Measurements from ENCODE around the gene THAP4. TPM values are rescaled to one million over a fixed set of nuclear protein-coding genes. Genes with fewer than 3 reads are reported as not detected.
A peak's percentile ranks its signal among the peaks of the same experiment; 100 is the strongest.

Gene THAP4
- total and polyA plus RNA-seq, 2 of the 13 experiments (the other 11 are each of a cell fraction or from before 2014, with no cell fraction given): 59.7 to 75.7 TPM

GRCh38 chr2:241545523-241546473 is 91.2 kb downstream of the THAP4 start (continued):
- no peak for TF ChIP-seq NR3C1 (CRISPR knock-in tag; IDR thresholded peaks at IDR 0.05)
- TF ChIP-seq RAD51 (IDR thresholded peaks at IDR 0.05; ENCODE audit: borderline replicate concordance): peak; percentile 45
- TF ChIP-seq, protein P1, sequence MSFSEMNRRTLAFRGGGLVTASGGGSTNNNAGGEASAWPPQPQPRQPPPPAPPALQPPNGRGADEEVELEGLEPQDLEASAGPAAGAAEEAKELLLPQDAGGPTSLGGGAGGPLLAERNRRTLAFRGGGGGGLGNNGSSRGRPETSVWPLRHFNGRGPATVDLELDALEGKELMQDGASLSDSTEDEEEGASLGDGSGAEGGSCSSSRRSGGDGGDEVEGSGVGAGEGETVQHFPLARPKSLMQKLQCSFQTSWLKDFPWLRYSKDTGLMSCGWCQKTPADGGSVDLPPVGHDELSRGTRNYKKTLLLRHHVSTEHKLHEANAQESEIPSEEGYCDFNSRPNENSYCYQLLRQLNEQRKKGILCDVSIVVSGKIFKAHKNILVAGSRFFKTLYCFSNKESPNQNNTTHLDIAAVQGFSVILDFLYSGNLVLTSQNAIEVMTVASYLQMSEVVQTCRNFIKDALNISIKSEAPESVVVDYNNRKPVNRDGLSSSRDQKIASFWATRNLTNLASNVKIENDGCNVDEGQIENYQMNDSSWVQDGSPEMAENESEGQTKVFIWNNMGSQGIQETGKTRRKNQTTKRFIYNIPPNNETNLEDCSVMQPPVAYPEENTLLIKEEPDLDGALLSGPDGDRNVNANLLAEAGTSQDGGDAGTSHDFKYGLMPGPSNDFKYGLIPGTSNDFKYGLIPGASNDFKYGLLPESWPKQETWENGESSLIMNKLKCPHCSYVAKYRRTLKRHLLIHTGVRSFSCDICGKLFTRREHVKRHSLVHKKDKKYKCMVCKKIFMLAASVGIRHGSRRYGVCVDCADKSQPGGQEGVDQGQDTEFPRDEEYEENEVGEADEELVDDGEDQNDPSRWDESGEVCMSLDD (CRISPR knock-in tag; IDR thresholded peaks at IDR 0.05; ENCODE audit: borderline replicate concordance): no peak

DNA sequence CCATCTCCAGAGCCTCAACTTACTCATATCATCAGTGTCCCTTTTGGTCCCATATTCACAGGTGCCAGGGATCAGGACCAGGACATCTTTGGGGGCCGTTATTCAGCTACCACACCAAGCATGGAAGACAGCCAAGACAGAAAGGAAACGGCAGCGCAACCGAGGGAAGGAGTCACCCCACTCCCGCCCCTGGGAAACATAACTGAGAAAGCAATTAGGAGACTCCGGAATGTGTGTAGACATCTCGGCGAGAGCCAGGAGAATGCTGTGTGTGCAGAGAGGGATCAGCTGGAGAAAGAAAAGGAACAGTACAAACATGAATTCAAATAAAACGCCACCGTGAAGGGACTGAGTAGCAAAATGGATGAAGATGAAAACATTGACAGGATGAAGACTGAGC is 91.9 kb downstream of the THAP4 start:
- POLR2A ChIA-PET: no interaction called here
- Histone ChIP-seq H4K20me1 (ENCODE audit: insufficient read depth, low read length) (no peaks in the 10 kb centered on the region), H3K9ac (ENCODE audit: insufficient read depth, low read depth, low read length) (no peak overlapping the region), H3K4me1 (ENCODE audit: insufficient read depth, low read length) (peaks cover 53% of the 10 kb centered on the region), H3K79me2 (ENCODE audit: insufficient read depth, low read length) (no peaks in the 10 kb centered on the region), H3K36me3 (replicated peaks in 1 of 2; ENCODE audit: control insufficient read depth in 1 of 2, insufficient read depth in 2 of 2, low read length in 2 of 2) (no peaks in the 10 kb centered on the region), H3K4me2 (ENCODE audit: low read depth, low read length) (no peak overlapping the region), H3K27ac (ENCODE audit: extremely low read length, insufficient read depth, low read length) (no peak overlapping the region), H3K9me3 (ENCODE audit: low read length) (no peaks in the 10 kb centered on the region), H3K4me3 (replicated peaks in 1 of 3; ENCODE audit: insufficient read depth in 1 of 3, low read depth in 2 of 3, low read length in 3 of 3) (no peak overlapping the region), H2AFZ (ENCODE audit: low read length) (no peak overlapping the region), H3K27me3 (ENCODE audit: control insufficient read depth in 1 of 2, insufficient read depth in 2 of 2, low read length in 2 of 2) (peaks cover 2 to 8% of the 10 kb centered on the region in 2 experiments; a peak in 3 of 5 replicates)
- FAIRE-seq (no peak), DNase-seq (ENCODE audit: low spot score) (no peak), ATAC-seq (no peak)
- TF ChIP-seq ZNF441 (CRISPR knock-in tag; IDR thresholded peaks at IDR 0.05; ENCODE audit: borderline replicate concordance) (no peak), NKX3-1 (CRISPR knock-in tag; IDR thresholded peaks at IDR 0.05) (no peak), ZNF329 (CRISPR knock-in tag; IDR thresholded peaks at IDR 0.05; ENCODE audit: low read depth) (no peak), NFYB (CRISPR knock-in tag; IDR thresholded peaks at IDR 0.05) (no peak), ZNF629 (CRISPR knock-in tag; conservative IDR thresholded peaks at IDR 0.05) (no peak), DR1 (CRISPR knock-in tag; IDR thresholded peaks at IDR 0.05) (no peak), PHB2 (IDR thresholded peaks at IDR 0.05; ENCODE audit: partially characterized antibody) (no peak), ZNF230 (CRISPR knock-in tag; IDR thresholded peaks at IDR 0.05) (no peak), TARDBP (CRISPR knock-in tag; IDR thresholded peaks at IDR 0.05) (no peak), PCBP2 (optimal IDR thresholded peaks at IDR 0.05; ENCODE audit: low read depth, low read length, poor library complexity, severe bottlenecking) (no peak), ZBTB34 (CRISPR knock-in tag; IDR thresholded peaks at IDR 0.05) (no peak)
- TF ChIP-seq, protein P2, sequence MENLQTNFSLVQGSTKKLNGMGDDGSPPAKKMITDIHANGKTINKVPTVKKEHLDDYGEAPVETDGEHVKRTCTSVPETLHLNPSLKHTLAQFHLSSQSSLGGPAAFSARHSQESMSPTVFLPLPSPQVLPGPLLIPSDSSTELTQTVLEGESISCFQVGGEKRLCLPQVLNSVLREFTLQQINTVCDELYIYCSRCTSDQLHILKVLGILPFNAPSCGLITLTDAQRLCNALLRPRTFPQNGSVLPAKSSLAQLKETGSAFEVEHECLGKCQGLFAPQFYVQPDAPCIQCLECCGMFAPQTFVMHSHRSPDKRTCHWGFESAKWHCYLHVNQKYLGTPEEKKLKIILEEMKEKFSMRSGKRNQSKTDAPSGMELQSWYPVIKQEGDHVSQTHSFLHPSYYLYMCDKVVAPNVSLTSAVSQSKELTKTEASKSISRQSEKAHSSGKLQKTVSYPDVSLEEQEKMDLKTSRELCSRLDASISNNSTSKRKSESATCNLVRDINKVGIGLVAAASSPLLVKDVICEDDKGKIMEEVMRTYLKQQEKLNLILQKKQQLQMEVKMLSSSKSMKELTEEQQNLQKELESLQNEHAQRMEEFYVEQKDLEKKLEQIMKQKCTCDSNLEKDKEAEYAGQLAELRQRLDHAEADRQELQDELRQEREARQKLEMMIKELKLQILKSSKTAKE (CRISPR knock-in tag; IDR thresholded peaks at IDR 0.05; ENCODE audit: borderline replicate concordance): no peak
- BruUV-seq (replicated peaks): no TSS peak
- WGBS (ENCODE audit: low lambda C conversion rate): 54% methylated on average over 10 of the region's 10 CpGs
- in situ Hi-C loops (cut with HindIII; ENCODE audit: extremely low pct_ligation_motif_present, low pct_unique_long_range_greater_than_20kb) (no loop called here), intact Hi-C loops (cut with micrococcal nuclease; ENCODE audit: unreplicated experiment) (loop anchor here (5.0 kb wide), 1 partner anchor 102 kb away; no protein-coding TSS in a partner anchor)
- CTCF ChIA-PET (ENCODE audit: low intra/inter-chr PET ratio, low total read pairs): no interaction called here
